ENCODE data around the gene ARAP2. TPM values are rescaled to one million over a fixed set of nuclear protein-coding genes. Genes with fewer than 3 reads are reported as not detected.

ARAP2 gene
- total RNA-seq, 1 experiment from 2014 or later = 13.6 TPM

DNA sequence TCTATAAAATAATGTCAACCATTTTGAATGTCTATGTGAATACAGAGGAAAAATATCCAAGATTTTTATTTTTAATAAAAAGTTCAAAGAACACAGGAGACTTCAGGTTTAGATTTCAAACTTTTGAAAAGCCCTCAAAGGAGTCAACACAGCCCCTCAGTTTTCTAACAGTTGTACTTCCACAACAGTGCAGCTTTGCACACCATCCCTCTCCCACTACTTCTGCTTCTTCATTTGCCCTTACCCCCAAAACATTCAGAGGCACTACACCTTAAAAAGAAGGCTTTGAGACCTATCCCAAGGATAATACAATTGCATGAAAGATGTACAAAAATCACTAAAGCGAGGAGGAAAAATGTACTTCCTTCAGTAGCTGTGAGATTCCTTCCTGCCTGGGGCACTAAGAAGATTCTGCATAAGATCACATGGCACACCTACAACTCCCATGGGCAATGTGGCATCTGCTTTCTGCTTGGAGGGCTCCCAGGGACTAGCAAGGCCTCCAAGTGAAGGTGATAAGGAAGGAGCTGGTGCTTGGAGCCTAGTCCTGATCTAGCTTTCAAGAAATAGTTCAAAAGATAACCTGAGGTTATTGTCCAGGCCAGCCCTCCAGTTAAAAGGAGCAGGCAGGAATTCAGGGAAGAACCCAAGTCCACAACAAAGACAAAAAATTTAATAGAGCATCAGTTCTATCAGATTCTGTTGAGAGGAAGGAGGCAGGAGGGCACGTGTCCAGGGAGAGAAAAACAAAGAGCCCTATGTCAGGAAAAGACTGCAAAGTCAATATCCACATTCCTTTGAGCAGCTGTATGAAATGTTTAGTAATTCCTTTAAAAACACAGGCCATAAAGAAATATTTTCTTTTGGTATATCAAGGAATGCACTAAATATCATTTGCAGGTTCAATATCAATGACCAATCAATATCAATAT, 19.1 kb downstream of the ARAP2 start:
- CTCF ChIA-PET = no interaction called here
- no peaks in the 10 kb centered on the region; the same call in 1 of the 2 replicates for H4K20me1 ChIP-seq (ENCODE audit: insufficient read depth)
- RAD21 ChIA-PET (ENCODE audit: low non-redundant PET in 1 of 2, low total read pairs in 2 of 2, uncharacterized antibody in 2 of 2, unreplicated experiment in 2 of 2) = no interaction called here
- H3K79me2 ChIP-seq (ENCODE audit: insufficient read depth, low read length) = peaks cover 76% of the 10 kb centered on the region
- peaks cover 31 to 40% of the 10 kb centered on the region in 2 experiments for H3K4me1 ChIP-seq (ENCODE audit: control insufficient read depth in 1 of 2, insufficient read depth in 2 of 2, low read length in 2 of 2)
- H3K9ac ChIP-seq (ENCODE audit: low read length) = no peak overlapping the region
- no peaks in the 10 kb centered on the region for H3K36me3 ChIP-seq (ENCODE audit: control insufficient read depth in 1 of 2, insufficient read depth in 2 of 2, low read length in 2 of 2)
- no peak overlapping the region for H3K27ac ChIP-seq (ENCODE audit: low read depth, low read length)
- BruUV-seq (replicated peaks) = no TSS peak
- ATAC-seq (peak; percentile 81), DNase-seq (ENCODE audit: low read depth, low spot score) (no peak)
- no peaks in the 10 kb centered on the region for H3K27me3 ChIP-seq (ENCODE audit: insufficient read depth, low read length)
- no peaks in the 10 kb centered on the region for H3K9me3 ChIP-seq (ENCODE audit: control insufficient read depth in 1 of 2, insufficient read depth in 1 of 2, low read depth in 1 of 2, low read length in 2 of 2)
- intact Hi-C loops (cut with micrococcal nuclease) = no loop called here
- TF ChIP-seq FOSL1 (IDR thresholded peaks at IDR 0.05; ENCODE audit: low read depth) (no peak), RAD21 (IDR thresholded peaks at IDR 0.05; ENCODE audit: low read depth) (no peak), ZBTB33 (IDR thresholded peaks at IDR 0.05; ENCODE audit: extremely low read depth, insufficient replicate concordance, low read length) (no peak), CBX3 (IDR thresholded peaks at IDR 0.05; ENCODE audit: low read depth) (no peak), ZNF274 (IDR thresholded peaks at IDR 0.05; ENCODE audit: low read depth, low read length) (no peak), EZH2 (IDR thresholded peaks at IDR 0.05) (no peak), SP1 (IDR thresholded peaks at IDR 0.05; ENCODE audit: low read depth) (no peak), SIN3A (IDR thresholded peaks at IDR 0.05; ENCODE audit: low read depth) (no peak), EGR1 (IDR thresholded peaks at IDR 0.05; ENCODE audit: low read depth) (no peak), CTCF (IDR thresholded peaks at IDR 0.05 in 2 of 3, conservative IDR thresholded peaks at IDR 0.05 in 1 of 3; ENCODE audit: borderline replicate concordance in 1 of 3, insufficient read depth in 1 of 3, low read depth in 2 of 3, low read length in 2 of 3) (no peak)
- H3K4me3 ChIP-seq (replicated peaks in 1 of 2; ENCODE audit: low read depth in 1 of 2, low read length in 2 of 2) = no peak overlapping the region
- peak overlapping the region; percentile 36 for H3K4me2 ChIP-seq (ENCODE audit: low read length)
- no peak overlapping the region for H2AFZ ChIP-seq (ENCODE audit: low read depth, low read length, poor library complexity, severe bottlenecking)
- POLR2A ChIA-PET = no interaction called here
- no peaks in the 10 kb centered on the region for H3K9me2 ChIP-seq (ENCODE audit: insufficient read depth)

Data from HCT116 (cell line).